H1 (cell line): ENCODE results near the gene NAPA. TPM values are rescaled to one million over a fixed set of nuclear protein-coding genes. Genes with fewer than 3 reads are reported as not detected.

Experiments used
- FOSL1 ChIP-seq: IDR thresholded peaks from 2 replicates; pipeline ENCODE4 v1.6.1; 2011; ENCODE audit warnings: mild to moderate bottlenecking, low read depth, low read length, moderate library complexity; ENCODE audit not compliant: insufficient read depth
- NANOG ChIP-seq: IDR thresholded peaks from 2 replicates; pipeline ENCODE4 v1.6.1; 2011; ENCODE audit warnings: low read length, low read depth, mild to moderate bottlenecking, inconsistent platforms; ENCODE audit not compliant: insufficient read depth, poor library complexity, severe bottlenecking
- SP1 ChIP-seq: IDR thresholded peaks from 2 replicates; pipeline ENCODE4 v1.6.1; 2011; ENCODE audit warnings: low read depth, low read length
- polyA plus RNA-seq, 7 experiments: library from polyadenylated mRNA; depleted of rRNA in 3 of 7; stranded (reverse) in 5 of 7; unstranded in 2 of 7; fragments of >200 nt in 5 of 7; fragments of 200-250 nt in 2 of 7; gene quantifications; 1 replicate in 5 of 7; 2 replicates in 1 of 7; 4 replicates in 1 of 7; pipeline versions ENCODE4 v1.2.1 to v1.2.3, GENCODE V29; 2011 to 2013; ENCODE audit warnings: missing spikeins in 2 of 7, mixed read lengths in 2 of 7
- total RNA-seq: library from RNA; stranded (reverse); fragmentation: NEBNext Ultra II Directional; extraction: Animal tissue kit (Norgen Biotek cat#: 25700); gene quantifications from 2 replicates; pipeline ENCODE4 v1.2.1, GENCODE V29; 2021

Gene NAPA
- total and polyA plus RNA-seq, 2 of the 8 experiments (the other 6 are each of a cell fraction or from before 2014, with no cell fraction given), result 58.5 to 78.2 TPM

- TF ChIP-seq NANOG (no peak), SP1 (no peak), FOSL1 (no peak)
These were observed 49.2 kb upstream of the NAPA start (continued) for GRCh38 chr19:47564081-47564480.
